Fibroblast of villous mesenchyme (primary cell): ENCODE data around the gene CCDC86. TPM values are rescaled to one million over a fixed set of nuclear protein-coding genes. Genes with fewer than 3 reads are reported as not detected.

Source experiments
- DNase-seq: peaks from one replicate; pipeline ENCODE4 v3.0.0-alpha.2; 2010; ENCODE audit warnings: low read depth
- H3K4me3 ChIP-seq: 2 replicates; pipeline ENCODE4 v1.5.1; 2011; ENCODE audit warnings: low read depth, mild to moderate bottlenecking, low read length
- total RNA-seq: library from RNA; depleted of rRNA; stranded (reverse); fragments of >200 nt; gene quantifications from 2 replicates; pipeline ENCODE4 v1.2.3, GENCODE V29; 2012
- TF ChIP-seq, protein P1 (sequence below): IDR thresholded peaks from 2 replicates; pipeline ENCODE4 v1.5.1; 2012; ENCODE audit warnings: low read depth, mild to moderate bottlenecking, low read length; ENCODE audit not compliant: insufficient read depth

The CCDC86 gene
- total RNA-seq, 1 donor: 11.2 TPM

DNA sequence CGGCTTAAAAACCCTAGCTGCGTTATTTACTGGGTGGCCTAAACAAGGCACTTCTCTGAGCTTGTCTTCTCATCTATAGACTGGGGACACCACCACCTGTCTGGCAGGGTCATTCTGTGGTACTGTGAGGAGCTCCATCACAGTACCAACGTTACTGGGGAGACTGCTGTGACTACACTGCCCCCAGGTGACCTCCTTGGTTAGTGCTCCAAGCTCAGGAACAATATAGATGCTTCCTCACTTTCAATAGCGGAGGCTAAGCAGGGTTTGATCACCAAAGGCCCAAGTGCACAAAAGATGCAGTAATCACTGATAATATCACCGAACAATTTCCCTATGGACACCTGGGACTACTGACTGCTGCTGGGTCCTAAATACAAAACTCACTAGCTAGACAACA is 45.6 kb downstream of the CCDC86 start:
- TF ChIP-seq, protein P1, sequence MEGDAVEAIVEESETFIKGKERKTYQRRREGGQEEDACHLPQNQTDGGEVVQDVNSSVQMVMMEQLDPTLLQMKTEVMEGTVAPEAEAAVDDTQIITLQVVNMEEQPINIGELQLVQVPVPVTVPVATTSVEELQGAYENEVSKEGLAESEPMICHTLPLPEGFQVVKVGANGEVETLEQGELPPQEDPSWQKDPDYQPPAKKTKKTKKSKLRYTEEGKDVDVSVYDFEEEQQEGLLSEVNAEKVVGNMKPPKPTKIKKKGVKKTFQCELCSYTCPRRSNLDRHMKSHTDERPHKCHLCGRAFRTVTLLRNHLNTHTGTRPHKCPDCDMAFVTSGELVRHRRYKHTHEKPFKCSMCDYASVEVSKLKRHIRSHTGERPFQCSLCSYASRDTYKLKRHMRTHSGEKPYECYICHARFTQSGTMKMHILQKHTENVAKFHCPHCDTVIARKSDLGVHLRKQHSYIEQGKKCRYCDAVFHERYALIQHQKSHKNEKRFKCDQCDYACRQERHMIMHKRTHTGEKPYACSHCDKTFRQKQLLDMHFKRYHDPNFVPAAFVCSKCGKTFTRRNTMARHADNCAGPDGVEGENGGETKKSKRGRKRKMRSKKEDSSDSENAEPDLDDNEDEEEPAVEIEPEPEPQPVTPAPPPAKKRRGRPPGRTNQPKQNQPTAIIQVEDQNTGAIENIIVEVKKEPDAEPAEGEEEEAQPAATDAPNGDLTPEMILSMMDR: peak; percentile 76
- DNase-seq: peak; percentile 53
- H3K4me3 ChIP-seq: no peak overlapping the region

DNA sequence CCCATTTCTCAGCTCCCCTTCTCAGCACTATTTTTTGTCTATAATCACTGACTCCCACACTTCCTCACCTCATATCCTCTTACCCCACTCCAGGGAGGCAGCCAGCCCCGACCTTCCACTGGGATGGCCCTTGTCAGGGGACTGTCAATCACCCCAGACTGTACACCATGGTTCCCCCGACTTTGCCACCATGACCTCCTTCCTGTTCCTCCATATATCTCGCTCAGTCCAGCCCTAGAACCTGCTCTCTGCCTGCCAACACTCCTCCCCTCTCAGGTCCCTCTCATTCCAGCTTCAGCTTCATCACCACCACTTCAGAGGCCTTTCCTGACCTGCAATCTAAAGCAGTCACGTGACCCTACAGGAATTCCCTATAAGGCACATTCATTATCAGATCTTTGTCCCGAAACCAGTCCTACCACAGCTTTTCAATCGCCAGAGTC is 48.0 kb downstream of the CCDC86 start:
- TF ChIP-seq, protein P1: no peak
- no peak for DNase-seq
- H3K4me3 ChIP-seq: no peak overlapping the region

DNA sequence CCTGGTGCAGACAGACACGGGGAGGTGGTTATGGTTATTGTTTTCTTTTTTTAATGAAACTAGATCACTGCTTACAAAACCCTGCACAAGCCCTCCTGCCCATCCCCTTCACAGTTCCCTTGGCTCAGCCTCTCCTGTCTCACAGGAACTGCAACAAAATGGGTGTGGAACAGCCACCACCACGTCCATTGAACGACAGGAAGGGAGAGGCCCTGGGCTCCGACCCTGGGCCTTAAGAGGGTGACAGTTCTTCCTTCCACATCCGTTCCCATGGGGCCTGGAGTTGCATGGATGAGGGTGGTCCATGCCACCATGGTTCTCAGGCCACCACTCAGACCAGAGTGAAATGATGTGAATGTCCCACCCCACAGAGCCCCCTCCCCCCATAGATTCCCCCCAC is 48.8 kb downstream of the CCDC86 start:
- no peak overlapping the region for H3K4me3 ChIP-seq
- no peak for DNase-seq
- TF ChIP-seq, protein P1: no peak

DNA sequence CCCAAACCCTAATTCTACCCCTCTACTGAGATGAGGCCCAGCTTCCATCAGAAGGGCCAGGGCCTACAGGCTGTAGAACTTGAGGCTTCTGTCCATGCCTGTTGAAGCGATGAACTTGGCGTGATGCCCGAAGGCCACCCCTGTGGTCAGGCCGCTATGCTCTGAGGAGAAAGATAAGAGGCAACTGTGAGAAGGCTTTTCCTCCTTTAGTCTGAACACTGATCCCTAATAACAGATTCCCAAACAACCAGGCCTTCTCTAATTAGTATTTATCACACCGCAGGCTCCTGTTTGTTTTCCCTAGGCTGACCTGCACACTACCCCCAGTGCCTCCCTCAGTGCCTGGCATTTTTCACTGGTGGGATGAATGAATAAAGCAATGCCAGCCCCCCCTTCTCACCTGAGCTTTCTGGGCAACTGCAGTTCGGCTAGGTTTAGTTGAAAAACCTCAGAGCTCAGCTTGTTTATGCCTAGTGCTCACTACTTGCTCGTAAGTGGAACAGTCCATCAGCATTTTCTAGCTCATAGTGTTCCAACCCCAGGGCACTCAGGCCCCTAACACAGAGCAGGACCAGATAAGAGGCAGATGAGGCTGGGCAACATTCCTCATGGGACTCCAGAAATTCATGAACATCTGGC is 49.3 kb downstream of the CCDC86 start:
- TF ChIP-seq, protein P1: no peak
- peak; percentile 56 for DNase-seq
- no peak overlapping the region for H3K4me3 ChIP-seq

DNA sequence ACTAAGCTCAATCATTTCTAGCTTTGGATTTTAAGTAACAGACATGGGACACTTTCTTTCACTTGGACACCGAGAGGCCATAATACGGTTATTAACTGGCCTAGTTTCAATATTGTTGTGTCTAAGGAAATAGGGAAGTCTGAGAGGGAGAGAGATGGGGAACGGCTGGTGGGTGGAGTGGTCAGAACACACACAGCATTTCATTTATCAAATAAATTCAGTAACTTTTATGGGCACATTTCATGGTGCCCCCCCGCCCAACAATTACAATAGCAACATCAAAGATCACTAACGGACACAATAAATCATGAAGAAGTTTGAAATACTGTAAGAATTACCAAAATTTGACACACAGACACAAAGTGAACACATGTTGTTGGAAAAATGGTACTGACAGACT is 53.8 kb downstream of the CCDC86 start:
- H3K4me3 ChIP-seq: no peak overlapping the region
- TF ChIP-seq, protein P1: no peak
- no peak for DNase-seq

DNA sequence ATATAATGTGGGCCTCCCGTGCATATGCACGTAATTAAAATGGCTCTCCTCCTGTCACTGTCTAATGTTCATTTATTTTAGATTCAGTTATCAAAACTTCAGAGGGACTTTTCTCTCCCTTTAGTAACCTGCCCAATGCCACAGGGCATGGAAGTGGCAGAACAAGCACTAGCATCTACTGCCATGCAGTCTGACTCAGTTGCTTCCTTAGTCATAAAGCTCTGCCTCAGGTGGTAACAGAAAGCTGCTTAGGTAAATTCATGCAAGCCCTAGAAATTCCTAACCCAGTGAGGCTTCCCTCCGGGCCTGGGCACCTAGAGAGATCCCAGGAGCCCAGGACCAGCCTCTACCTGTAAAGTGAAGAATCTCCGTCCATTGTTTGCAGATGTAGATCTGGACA is 55.6 kb downstream of the CCDC86 start:
- no peak overlapping the region for H3K4me3 ChIP-seq
- no peak for DNase-seq
- TF ChIP-seq, protein P1: no peak
